ENCODE results near the gene SMYD4.
A peak's percentile ranks its signal among the peaks of the same experiment; 100 is the strongest.
"Not testable (repeated sequence)": the region's sequence is repeated elsewhere in the genome, so short reads cannot be mapped to it uniquely, and the experiment has no call there.

Gene SMYD4

GRCh38 chr17:1755252-1755826 lies 74.4 kb downstream of the SMYD4 start:
- FAIRE-seq = no peak
- DNase-seq (ENCODE audit: low spot score) = no peak

DNA sequence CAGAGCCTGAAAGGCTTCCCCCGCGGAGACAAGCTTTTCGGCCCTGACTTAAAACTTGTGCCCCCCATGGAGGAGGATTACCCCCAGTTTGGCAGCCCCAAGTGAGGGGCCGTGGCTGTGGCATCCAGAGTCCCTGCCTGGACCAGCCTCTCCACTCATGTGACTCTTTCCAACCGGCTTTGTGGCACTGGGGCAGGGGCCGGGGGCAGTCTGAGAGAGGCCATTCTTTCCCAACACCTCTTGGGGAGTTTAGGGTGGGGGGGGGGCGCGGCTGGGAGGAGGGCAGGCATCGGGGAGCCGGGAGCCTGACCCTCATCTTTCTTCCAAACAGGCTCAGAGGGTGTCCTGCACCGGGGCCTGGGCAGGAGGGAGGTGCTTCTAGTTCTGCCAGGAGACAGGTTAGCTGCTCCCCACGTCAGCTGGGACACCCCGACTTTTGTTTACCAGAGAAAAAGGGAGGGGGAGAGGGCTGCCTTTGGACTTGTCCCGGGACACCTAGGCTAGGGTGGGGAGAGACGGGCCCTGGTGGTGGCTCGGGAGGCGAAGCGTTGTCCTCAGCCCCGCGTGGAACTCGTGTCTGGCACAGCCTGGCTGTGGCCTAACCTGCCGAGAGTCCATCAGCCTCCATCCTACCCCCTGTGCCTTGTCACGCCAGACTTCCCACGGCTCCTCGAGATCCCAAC lies 75.1 kb downstream of the SMYD4 start:
- DNase-seq (ENCODE audit: low spot score) (no peak), FAIRE-seq (no peak)

- DNase-seq (ENCODE audit: low spot score) = no peak
- no peak for FAIRE-seq
Observed at GRCh38 chr17:1753767-1754429, 75.8 kb downstream of the SMYD4 start.

DNA sequence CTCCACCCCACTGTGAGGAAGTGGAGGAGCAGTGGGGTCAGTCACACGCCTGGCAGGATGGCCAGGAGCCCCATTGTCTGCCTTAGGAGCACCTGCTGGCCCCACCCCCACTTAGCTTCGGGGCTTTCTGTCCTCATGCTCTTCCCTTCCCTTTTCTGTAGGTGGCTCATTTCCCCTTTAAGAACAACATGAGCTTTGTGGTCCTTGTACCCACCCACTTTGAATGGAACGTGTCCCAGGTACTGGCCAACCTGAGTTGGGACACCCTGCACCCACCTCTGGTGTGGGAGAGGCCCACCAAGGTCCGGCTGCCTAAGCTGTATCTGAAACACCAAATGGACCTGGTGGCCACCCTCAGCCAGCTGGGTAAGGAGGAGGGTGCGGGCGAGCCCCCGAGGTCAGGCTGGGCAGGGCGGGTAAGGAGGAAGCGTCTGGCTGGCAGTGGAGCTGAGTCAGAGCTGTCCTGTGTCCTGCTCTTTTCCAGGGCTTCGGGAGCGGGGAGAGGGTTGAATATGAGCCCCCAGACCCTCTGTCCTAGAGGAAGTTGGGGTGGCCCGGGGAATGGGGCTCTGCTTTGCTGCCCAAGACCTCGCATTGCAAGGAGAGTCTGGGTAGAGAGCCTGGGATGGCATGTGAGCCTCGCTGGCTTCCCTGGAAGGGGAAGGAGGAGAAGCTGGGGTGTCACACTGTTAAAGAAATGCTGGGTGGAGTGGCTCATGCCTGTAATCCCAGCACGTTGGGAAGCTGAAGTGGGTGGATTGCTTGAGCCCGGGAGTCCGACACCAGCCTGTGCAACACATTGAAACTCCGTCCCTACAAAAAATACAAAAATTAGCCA lies 77.1 kb downstream of the SMYD4 start:
- DNase-seq (ENCODE audit: low spot score) = peak; percentile 5
- FAIRE-seq = no peak

GRCh38 chr17:1750628-1751027 lies 79.1 kb downstream of the SMYD4 start:
- no peak for FAIRE-seq
- no peak for DNase-seq (ENCODE audit: low spot score)

- DNase-seq (ENCODE audit: low spot score) = no peak
- FAIRE-seq = no peak
Observed at GRCh38 chr17:1746975-1747543, 82.6 kb downstream of the SMYD4 start.

DNA sequence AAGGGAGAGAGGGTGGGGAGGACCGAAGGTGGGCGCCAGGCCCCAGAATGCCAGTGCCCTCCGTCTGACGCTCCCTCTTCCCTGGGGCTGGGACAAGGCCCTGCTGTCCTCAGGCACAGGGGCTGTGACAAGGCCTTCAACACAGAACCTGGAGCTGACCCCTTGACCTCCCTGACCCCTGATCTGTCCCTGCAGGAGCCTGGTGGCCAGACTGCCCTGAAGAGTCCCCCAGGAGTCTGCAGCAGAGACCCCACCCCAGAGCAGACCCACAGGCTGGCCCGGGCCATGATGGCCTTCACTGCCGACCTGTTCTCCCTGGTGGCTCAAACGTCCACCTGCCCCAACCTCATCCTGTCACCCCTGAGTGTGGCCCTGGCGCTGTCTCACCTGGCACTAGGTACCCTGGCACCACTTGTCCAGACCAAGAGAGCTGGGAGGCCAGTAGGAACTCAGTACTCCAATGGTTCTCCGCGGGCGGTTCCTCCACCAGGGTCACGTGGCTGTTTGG lies 84.1 kb downstream of the SMYD4 start:
- FAIRE-seq (no peak), DNase-seq (ENCODE audit: low spot score) (no peak)

- no peak for FAIRE-seq
- DNase-seq (ENCODE audit: low spot score) = no peak
Observed at GRCh38 chr17:1744551-1745512, 84.9 kb downstream of the SMYD4 start.

DNA sequence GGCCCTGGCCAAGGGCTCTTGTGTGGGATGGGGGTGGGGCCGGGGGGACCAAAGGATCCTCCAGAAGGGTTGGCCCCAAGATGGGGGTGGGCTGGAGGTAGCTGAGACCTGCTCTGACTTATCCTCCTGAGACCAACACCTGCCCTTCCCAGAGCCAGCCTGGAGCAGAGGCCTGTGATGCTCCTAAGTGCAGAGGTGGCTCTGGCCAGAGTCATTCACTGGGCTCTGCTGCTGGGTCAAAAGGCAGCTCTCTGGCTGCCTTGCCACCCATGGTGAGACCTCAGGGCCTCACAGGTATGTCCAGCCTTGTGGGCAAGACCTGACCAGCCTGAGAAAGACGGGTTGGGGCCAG lies 86.6 kb downstream of the SMYD4 start:
- DNase-seq (ENCODE audit: low spot score) (no peak), FAIRE-seq (no peak)

- DNase-seq (ENCODE audit: low spot score) (no peak), FAIRE-seq (no peak)
Observed at GRCh38 chr17:1742371-1743087, 87.2 kb downstream of the SMYD4 start, which contains the start of gene SERPINF2. SERPINF2 (plus strand) TSS chr17:1742871; CDS start chr17:1744996, 2,125 bp downstream.

DNA sequence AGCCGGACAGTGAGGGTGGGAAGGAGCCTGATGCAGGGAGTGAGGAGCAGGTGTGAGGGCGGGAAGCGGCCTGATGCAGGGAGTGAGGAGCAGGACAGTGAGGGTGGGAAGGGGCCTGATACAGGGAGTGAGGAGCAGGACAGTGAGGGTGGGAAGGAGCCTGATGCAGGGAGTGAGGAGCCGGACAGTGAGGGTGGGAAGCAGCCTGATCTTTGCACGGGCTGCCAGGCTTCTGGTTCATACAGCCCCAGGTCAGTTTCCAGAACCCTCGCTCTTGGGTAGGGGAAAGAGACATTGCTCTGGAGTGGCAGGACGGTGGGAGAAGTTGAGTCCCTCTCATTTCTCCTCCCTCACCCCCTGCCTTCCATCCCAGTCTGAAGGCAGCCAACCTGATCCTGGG lies 87.8 kb downstream of the SMYD4 start:
- not testable (repeated sequence) for DNase-seq (ENCODE audit: low spot score); FAIRE-seq

- no peak for FAIRE-seq
- no peak for DNase-seq (ENCODE audit: low spot score)
Observed at GRCh38 chr17:1737531-1738291, 92.0 kb downstream of the SMYD4 start.

- FAIRE-seq (peak; percentile 17), DNase-seq (ENCODE audit: low spot score) (peak; percentile 77)
Observed at GRCh38 chr17:1736348-1737281, 93.1 kb downstream of the SMYD4 start.

GRCh38 chr17:1735834-1736347 lies 93.8 kb downstream of the SMYD4 start:
- FAIRE-seq (no peak), DNase-seq (ENCODE audit: low spot score) (no peak)

DNA sequence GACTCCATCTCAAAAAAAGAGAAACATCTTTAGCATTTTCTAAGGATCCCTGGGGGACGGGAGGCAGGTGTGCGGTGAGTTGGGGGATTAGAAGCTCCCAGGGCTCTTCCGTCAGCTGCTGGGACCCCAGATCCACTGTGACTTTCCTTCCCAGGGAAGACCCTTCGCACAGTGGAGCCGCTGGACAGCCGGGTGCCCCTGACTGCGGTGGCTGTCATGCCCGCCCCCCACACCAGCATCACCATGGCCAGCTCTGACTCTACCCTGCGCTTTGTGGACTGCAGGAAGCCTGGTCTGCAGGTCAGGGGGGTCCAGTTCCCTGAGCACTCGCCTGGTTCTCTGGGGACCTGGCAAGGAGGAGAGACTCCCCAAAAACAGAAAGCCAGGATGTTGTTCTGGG lies 94.3 kb downstream of the SMYD4 start:
- DNase-seq (ENCODE audit: low spot score) (no peak), FAIRE-seq (no peak)

DNA sequence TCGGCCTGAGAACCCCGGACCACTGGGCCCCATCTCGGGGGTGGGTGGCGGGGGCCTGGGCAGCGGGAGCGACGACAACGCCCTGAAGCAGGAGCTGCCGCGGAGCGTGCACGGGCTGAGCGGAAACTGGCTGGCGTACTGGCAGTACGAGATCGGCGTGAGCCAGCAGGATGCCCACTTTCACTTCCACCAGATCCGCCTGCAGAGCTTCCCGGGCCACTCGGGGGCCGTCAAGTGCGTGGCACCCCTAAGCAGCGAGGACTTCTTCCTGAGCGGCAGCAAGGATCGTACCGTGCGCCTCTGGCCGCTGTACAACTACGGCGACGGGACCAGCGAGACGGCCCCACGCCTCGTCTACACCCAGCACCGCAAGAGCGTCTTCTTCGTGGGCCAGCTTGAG lies 95.9 kb downstream of the SMYD4 start:
- no peak for FAIRE-seq

DNA sequence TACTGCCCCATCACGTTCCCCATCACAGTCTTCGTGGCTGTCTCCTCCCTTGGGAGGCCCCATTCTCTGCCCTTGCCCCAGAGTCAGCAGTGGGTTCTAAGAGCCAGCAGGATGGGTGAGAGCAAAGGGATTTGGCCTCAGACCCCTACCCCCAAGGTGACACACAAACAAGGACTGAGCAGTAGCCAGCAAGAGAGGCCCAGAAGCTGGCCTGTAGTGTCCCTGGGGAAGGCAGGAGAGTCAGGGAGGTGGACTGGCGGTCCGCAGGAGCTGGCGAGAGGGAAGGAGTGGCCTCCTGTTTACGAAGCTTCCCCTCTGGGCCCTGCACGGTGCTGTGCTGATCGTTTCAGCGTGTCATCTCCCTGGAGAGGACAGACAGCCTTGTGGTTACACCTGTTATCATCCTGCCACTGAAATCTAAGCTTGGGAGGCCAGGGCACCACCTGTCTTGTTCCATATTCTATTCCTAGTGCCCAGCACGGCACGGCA lies 96.8 kb downstream of the SMYD4 start:
- DNase-seq (ENCODE audit: low spot score) (no peak), FAIRE-seq (no peak)

More for the DNA sequence above, 95.9 kb downstream of the SMYD4 start:
- DNase-seq (ENCODE audit: low spot score) = no peak
